Suprapubic skin (tissue), 4 donors: ENCODE measurements around the gene CCSER1.

Experiments
- POLR2A ChIP-seq, 2 donors: fragments of 450-650 bp; IDR thresholded peaks; one replicate each; pipeline ENCODE4 v1.6.1; 2017; ENCODE audit warnings: antibody characterized with exemption in 2 of 2, mild to moderate bottlenecking in 2 of 2, moderate library complexity in 2 of 2
- POLR2AphosphoS5 ChIP-seq, 3 donors: sonication (generic); formaldehyde crosslinking; IDR thresholded peaks; one replicate each; pipeline ENCODE4 v1.6.1; 2017; ENCODE audit warnings: antibody characterized with exemption in 3 of 3

DNA sequence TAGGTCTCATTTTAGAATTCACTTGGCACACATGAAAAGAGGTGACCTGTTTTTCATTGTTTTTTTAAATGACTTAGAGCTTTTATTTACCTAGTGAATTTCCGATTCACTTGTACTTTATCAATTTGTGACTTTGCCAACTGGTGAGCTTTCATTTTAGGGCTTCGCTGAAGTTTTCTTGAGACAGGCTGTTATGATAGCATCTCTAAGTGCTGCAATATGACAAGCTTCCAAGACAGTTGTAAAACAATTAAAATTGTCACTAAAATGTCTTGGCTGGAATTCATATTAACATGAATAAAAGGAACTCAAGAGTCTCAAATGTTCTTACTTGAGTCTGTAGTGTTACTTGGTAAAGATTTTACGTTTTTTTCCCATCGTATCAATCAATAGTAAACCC is 1344.9 kb downstream of the CCSER1 start:
- TF ChIP-seq POLR2A (IDR thresholded peaks at IDR 0.05) (no peak), POLR2AphosphoS5 (IDR thresholded peaks at IDR 0.05) (no peak)
